ENCODE measurements around the gene LTO1. TPM values are rescaled to one million over a fixed set of nuclear protein-coding genes. Genes with fewer than 3 reads are reported as not detected.

The LTO1 gene
- total and polyA plus RNA-seq, 10 of the 15 experiments (the other 5 are each of a cell fraction or from before 2014, with no cell fraction given): 2.6 to 27.5 (median 14.4) TPM

- Histone ChIP-seq H3K9me3 (replicated peaks; ENCODE audit: control insufficient read depth, insufficient read depth, low read length) (no peaks in the 10 kb centered on the region; the same call in 2 of the 3 replicates), H3K27me3 (replicated peaks in 1 of 2; ENCODE audit: control insufficient read depth in 2 of 2, insufficient read depth in 2 of 2, low read length in 1 of 2) (no peaks in the 10 kb centered on the region), H3K4me2 (ENCODE audit: control insufficient read depth, insufficient read depth) (no peak overlapping the region), H3K36me3 (ENCODE audit: control insufficient read depth in 2 of 2, insufficient read depth in 2 of 2, low read length in 1 of 2) (no peaks in the 10 kb centered on the region), H2AFZ (ENCODE audit: control insufficient read depth, low read depth, low read length) (no peak overlapping the region), H3K27ac (ENCODE audit: control insufficient read depth, insufficient read depth) (no peak overlapping the region), H4K20me1 (ENCODE audit: control insufficient read depth, insufficient read depth) (peaks cover 3% of the 10 kb centered on the region; the same call in 1 of the 2 replicates), H3K9ac (ENCODE audit: control insufficient read depth, insufficient read depth, low read length) (no peak overlapping the region), H3K4me1 (ENCODE audit: control insufficient read depth, insufficient read depth, low read length) (no peaks in the 10 kb centered on the region), H3K4me3 (no peak overlapping the region), H3K79me2 (ENCODE audit: control insufficient read depth, insufficient read depth, low read length) (no peaks in the 10 kb centered on the region)
- ChIA-PET RAD21 (ENCODE audit: unreplicated experiment) (interaction anchor here (0.9 kb wide), 1 partner anchor 558 kb away, joined by 3 read pairs; no protein-coding TSS in a partner anchor), CTCF (interaction anchor here (3.9 kb wide), 1 partner anchor 11 kb away, joined by 15 read pairs; no protein-coding TSS in a partner anchor), POLR2A (interaction anchor here (0.6 kb wide), 1 partner anchor 506 kb away, joined by 9 read pairs; no protein-coding TSS in a partner anchor), SMC1A (ENCODE audit: uncharacterized antibody, unreplicated experiment) (interaction anchor here (0.7 kb wide), 1 partner anchor 1067 kb away, joined by 3 read pairs; no protein-coding TSS in a partner anchor)
- DNase-seq (ENCODE audit: low read depth, low spot score): no peak
- no peak for TF ChIP-seq LARP7 (IDR thresholded peaks at IDR 0.05)
- no peak for TF ChIP-seq BACH1 (IDR thresholded peaks at IDR 0.05; ENCODE audit: borderline replicate concordance)
- no peak for TF ChIP-seq TCF7 (IDR thresholded peaks at IDR 0.05; ENCODE audit: borderline replicate concordance)
- no peak for TF ChIP-seq ZZZ3 (IDR thresholded peaks at IDR 0.05; ENCODE audit: control insufficient read depth, insufficient read length, low read depth)
- TF ChIP-seq SMARCA5 (IDR thresholded peaks at IDR 0.05): no peak
- no peak for TF ChIP-seq SMAD1 (IDR thresholded peaks at IDR 0.05; ENCODE audit: low read depth, partially characterized antibody)
- TF ChIP-seq BHLHE40 (IDR thresholded peaks at IDR 0.05; ENCODE audit: borderline replicate concordance in 1 of 2, low read depth in 2 of 2, low read length in 1 of 2): no peak
- TF ChIP-seq ATF3 (IDR thresholded peaks at IDR 0.05; ENCODE audit: borderline replicate concordance, extremely low read depth, low read depth, low read length): no peak
- no peak for TF ChIP-seq ZNF687 (IDR thresholded peaks at IDR 0.05)
- no peak for TF ChIP-seq IKZF2 (IDR thresholded peaks at IDR 0.05)
- TF ChIP-seq SP1 (IDR thresholded peaks at IDR 0.05; ENCODE audit: low read depth, low read length): no peak
- no peak for TF ChIP-seq CHD4 (IDR thresholded peaks at IDR 0.05)
- TF ChIP-seq ASH2L (IDR thresholded peaks at IDR 0.05; ENCODE audit: borderline replicate concordance, low read depth): no peak
- TF ChIP-seq RFX5 (IDR thresholded peaks at IDR 0.05; ENCODE audit: low read depth, low read length): no peak
- no peak for TF ChIP-seq CBX3 (IDR thresholded peaks at IDR 0.05; ENCODE audit: borderline replicate concordance, low read depth)
- no peak for TF ChIP-seq SIX5 (IDR thresholded peaks at IDR 0.05; ENCODE audit: low read depth, low read length, severe bottlenecking)
- no peak for TF ChIP-seq SKIL (IDR thresholded peaks at IDR 0.05; ENCODE audit: low read depth, poor library complexity, severe bottlenecking)
- TF ChIP-seq USF2 (IDR thresholded peaks at IDR 0.05; ENCODE audit: borderline replicate concordance, low read depth, low read length): no peak
- intact Hi-C loops (cut with micrococcal nuclease; ENCODE audit: unreplicated experiment): no loop called here
- ATAC-seq: no peak
- 93% methylated on average over 12 of the region's 12 CpGs for WGBS (ENCODE audit: insufficient coverage, insufficient replicate concordance, low lambda C conversion rate, missing lambda C conversion rate)
- BruUV-seq (replicated peaks): no TSS peak
- in situ Hi-C loops (cut with MboI): no loop called here
- FAIRE-seq: no peak
Measured at GRCh38 chr11:69659591-69659990, 15.6 kb downstream of the LTO1 start.
